GM19468 (cell line): ENCODE results near the gene DRC1.
"Not testable (repeated sequence)": the region's sequence is repeated elsewhere in the genome, so short reads cannot be mapped to it uniquely, and the experiment has no call there.

Source experiments
- ATAC-seq: cut with Tn5 transposase; IDR thresholded peaks from one replicate; pipeline ENCODE4 v1.9.1; 2021; ENCODE audit warnings: mild to moderate bottlenecking, moderate library complexity, moderate number of reproducible peaks; ENCODE audit not compliant: unreplicated experiment; ENCODE audit errors: extremely low read depth

Gene DRC1

DNA sequence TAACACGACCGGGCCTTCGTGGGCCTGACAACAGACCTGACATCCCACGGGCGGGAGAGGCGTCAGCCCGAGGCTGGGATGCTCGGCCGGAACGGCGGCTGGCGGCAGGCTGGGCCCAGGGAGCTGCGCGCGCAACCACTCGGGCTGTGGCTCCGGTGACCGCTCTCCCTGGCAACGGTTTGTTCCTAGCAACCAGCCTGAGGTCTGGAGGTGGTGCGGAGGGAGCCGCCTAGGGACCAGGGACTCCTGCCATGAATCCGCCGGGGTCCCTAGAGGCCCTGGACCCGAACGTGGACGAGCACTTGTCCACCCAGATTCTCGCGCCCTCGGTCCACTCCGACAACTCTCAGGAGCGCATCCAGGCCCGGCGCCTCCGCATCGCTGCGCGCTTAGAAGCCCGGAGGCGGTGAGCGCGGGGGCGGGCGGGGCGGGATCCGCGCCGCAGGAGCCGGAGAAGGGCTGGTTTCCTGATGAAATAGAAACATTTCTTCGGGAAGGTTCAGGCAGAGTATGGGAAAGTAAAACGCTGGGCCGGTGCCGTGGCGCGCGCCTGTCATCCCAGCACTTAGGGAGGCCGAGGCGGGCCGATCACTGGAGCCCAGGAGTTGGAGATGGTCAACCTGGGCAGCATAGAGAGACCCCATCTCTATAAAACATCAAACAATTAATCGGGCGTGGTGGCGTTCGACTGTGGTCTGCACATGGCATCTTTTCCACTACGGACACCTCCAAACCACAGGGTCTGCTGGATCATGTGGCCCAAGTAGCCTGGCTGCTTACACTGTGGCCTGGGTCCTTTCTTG is at the start of gene DRC1:
Gene DRC1, plus strand, starts transcription at position 182 of the 803 bp plus-strand sequence. Its CDS starts 70 bp downstream, at position 252.
- ATAC-seq: no peak

DNA sequence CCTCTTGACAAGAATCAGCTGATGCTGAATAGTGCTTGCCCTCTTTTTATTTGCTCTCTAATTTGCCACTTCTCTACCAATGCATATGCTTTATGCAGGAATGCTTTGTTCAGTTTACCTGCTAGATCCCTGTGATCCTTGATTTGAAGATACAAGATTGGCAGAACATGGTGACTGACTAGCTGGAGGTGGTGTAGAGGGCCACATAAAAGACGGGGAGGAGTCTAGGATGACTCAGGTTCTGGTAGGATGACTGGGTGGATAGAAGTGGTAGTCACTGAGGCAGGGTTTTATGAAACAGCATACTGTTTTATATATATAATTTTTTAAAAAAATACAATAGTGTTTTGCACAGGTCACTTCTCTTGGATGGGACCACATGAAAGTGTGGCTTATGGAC is 48.8 kb upstream of the DRC1 start:
- ATAC-seq: no peak

DNA sequence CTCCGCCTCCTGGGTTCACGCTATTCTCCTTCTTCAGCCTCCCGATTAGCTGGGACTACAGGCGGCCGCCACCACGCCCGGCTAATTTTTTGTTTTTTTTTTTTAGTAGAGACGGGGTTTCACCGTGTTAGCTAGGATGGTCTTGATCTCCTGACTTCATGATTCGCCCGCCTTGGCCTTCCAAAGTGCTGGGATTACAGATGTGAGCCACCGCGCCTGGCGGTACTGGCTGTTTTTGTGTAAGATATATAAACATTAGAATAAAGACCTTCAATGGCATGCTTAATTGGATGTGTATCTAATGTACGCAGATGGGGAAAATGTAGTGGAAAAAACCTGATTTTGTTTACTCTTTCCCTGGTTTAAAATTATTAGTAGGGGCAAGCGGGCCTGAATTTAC is 47.3 kb upstream of the DRC1 start:
- ATAC-seq: not testable (repeated sequence)

DNA sequence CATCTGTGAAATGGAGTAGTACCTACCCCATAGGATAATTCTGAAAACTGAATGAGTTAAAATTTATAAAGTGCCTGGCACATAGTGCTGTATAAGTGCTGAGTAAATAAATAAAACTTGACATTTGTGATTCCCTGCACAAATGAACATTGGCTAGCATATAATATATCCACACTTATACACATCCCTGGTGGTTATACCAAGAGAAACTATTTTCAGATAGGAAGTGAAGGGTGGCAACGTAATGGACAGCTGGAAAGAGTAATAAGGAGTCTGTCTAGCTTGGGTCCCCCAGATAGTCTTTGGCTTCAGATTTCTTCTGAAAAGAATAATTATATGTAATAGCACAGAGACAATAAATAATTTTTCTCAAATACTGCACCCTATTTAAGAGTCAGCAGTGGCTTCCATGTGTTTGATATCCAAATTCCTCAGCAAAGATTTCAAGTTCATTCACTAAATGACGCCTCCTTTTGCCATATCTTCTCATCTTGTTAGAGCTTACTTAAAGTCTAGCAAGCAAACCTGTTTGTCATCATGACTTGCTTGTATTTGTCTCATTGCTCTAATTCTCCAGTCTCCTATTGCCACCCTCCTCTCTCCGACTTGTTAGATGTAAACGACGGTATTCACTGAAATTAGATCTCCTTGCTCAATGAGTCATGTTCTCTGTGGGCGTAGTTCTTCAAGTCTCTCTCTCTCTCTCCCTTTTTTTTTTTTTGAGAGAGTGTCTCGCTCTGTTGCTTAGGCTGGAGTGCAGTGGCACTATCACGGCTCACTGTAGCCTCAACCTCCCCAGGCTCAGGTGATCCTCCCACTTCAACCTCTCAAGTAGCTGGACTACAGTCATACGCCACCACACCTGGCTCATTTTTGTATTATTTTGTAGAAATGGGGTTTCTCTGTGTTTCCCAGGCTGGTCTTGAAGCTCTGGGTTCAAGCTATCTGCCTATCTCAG is 46.4 kb upstream of the DRC1 start:
- ATAC-seq: no peak

DNA sequence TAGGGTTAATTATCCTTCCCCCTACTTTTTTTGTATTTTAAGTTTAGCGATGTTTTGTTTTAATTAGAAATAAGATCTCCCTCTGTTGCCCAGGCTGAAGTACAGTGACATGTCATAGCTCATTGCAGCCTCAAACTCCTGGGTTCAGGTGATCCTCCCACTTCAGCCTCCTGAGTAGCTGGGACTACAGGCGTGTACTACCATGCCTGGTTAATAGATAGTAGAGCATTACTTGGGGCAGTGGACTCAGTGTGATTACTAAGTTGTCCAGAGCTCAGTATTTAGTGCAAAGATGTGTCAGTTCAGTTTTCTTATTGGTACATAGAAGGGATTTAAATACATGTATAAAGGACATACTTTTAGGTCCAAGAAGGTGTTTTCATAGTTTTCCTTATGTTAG is 45.6 kb upstream of the DRC1 start:
- no peak for ATAC-seq

DNA sequence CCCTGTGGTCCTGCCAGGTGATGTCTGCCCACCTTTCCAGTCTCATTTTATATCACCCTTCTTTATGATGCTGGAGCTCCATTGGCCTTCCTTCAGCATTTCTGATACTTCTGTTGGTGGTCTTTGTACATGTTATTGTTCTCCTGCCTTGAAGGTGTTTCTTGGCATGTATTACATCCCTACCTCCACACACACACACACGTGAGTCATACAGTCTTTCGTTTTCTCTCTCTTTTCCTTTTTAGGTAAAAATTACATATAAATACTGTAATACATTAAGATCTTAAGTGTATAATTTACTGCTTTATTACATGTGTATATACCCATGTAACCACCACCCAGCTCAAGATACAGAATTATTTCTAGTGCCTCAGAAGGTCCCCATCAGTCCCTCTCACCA is 44.9 kb upstream of the DRC1 start:
- no peak for ATAC-seq

DNA sequence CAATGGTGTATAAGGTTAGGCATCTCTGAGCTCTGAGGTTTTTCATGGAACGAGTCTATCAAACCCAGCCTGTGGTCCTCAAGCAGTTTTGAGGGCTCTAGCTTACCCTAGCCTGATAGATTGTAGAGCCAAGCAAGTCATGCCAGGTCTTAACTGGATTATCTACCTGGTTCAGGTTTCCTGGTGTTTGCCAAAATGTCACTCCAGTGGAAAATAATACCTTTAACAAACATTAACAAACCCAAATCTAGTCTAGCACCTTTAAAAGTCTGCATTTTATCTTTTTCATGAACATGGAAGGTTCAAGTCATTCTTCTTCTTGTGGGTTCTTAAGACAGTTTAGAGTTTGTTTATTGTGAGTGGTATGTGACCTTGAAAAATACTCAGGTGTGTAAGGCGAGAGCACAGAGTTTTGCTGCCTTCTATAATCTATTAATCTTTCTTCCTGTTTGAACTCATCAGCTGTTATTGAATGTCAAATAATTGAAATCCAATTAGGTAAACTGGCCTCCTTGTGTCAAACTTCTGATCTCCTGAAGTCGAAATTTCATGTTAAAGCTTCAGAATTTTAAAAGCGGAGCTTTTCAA is 41.7 kb upstream of the DRC1 start:
- ATAC-seq: no peak

DNA sequence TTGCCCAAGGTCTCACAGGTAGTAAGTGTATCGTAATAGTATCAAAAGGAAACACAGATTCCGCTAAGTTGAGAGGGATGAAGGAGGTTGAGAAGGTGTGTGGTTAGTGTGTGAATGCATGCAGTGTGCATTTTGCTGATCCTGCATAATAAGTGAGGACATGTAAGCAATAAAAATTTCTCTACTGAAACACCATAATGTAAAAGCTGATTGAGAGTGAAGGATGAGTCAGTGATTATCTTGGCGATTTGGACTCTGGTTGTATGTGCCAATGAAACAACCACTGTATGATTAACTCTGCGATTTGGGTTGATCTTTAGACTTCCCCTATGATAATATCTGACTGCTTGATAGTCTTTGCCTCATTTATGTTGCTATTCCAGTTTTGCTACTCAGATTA is 38.4 kb upstream of the DRC1 start:
- no peak for ATAC-seq

DNA sequence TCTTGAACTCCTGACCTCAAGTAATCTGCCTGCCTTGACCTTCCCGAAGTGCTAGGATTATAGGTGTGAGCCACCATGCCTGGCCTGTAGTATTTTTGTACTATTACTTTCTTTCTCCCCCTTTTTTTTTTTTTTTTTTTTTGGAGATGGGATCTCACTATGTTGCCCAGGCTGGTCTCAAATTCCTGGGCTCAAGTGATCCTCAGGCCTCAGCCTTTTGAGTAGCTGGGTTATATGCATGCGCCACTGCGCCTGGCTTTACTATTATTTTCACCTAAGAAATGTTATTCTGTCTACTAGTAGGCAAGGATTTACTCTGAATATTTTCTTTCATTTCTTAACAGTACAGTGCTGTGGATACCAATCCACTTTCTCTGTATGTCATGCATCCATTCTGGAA is 37.8 kb upstream of the DRC1 start:
- ATAC-seq: no peak

DNA sequence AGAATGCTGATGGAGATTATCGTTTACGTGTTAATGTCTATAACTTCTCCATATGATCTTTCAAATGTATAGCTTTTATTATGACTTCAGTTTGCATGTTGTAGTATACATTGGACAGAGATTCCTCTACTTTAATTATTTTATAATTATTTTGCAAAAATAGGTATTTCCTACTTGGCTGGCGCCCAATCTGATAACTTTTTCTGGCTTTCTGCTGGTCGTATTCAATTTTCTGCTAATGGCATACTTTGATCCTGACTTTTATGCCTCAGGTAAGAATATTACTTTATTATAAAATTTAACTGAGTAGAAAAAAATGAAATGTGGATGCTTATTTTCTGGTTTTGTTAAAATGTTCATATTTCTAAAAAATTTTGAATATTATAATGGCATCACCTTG is 37.1 kb upstream of the DRC1 start:
- ATAC-seq: no peak

DNA sequence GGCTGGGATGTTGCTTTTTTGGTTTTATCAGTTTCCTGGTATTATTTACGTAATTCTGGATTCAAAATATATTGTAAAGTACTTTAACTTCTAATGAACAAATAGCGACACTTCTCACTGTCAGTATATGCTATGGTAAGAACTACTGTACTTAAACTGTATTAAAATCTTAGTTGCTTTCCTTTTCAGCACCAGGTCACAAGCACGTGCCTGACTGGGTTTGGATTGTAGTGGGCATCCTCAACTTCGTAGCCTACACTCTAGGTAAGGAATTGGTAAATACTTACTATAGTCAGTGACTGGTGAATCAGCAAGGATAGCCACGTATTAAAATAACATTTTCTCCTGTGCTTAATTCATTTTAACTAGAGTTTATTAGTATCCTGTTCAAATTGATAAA is 34.8 kb upstream of the DRC1 start:
- ATAC-seq: no peak

DNA sequence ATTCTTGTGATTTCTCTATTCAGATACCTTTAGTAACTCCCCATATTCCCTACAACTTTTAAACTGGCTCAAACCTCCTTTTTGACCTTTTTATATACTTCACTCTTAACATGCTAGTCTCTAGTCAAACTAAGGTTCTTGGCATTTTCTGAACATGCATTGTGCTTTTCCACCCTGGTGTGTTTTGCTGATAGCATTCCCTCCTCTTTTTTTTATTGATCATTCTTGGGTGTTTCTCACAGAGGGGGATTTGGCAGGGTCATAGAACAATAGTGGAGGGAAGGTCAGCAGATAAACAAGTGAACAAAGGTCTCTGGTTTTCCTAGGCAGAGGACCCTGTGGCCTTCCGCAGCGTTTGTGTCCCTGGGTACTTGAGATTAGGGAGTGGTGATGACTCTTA is 32.1 kb upstream of the DRC1 start:
- ATAC-seq: not testable (repeated sequence)

DNA sequence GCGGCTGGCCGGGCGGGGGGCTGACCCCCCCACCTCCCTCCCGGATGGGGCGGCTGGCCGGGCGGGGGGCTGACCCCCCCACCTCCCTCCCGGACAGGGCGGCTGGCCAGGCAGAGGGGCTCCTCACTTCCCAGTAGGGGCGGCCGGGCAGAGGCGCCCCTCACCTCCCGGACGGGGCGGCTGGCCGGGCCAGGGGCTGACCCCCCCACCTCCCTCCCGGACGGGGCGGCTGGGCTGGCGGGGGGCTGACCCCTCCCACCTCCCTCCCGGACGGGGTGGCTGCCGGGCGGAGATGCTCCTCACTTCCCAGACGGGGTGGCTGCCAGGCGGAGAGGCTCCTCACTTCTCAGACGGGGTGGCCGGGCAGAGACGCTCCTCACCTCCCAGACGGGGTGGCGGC is 30.8 kb upstream of the DRC1 start:
- not testable (repeated sequence) for ATAC-seq

DNA sequence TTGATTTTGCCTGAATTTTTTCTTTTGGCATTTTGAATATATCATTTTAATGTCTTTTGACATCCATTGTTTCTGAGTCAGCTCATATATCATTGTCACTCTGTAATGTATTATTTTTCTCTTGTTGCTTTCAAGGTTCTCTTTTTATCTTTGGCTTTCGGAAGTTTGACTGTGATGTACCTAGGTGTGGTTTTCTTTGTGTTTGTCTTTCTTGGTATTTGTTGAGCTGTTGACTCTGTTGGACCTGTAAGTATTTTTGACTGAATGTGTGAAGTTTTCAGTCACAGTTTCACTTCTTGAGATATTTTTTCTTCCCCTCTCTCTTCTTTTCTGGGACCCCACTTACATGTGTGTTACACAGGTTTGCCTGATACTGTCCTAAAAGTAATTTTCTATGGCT is 24.9 kb upstream of the DRC1 start:
- no peak for ATAC-seq

DNA sequence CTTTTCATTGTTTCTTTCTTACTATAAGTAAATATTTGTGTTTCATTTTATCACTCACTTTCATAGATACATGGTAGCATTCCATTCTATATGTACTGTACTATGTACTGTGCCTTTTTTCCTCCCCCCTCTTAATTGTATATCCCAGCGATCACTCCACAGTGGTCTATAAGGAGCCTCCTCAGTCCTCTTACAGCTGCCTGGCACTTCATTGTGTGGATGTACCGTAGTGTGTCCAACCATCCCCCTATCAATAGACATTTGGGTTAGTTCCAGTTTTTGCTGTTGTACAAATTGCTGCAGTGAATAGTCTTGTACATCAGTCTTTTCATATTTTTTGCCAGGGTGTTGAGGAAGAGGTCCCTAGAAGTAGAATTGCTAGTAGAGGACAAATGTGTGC is 21.4 kb upstream of the DRC1 start:
- no peak for ATAC-seq

DNA sequence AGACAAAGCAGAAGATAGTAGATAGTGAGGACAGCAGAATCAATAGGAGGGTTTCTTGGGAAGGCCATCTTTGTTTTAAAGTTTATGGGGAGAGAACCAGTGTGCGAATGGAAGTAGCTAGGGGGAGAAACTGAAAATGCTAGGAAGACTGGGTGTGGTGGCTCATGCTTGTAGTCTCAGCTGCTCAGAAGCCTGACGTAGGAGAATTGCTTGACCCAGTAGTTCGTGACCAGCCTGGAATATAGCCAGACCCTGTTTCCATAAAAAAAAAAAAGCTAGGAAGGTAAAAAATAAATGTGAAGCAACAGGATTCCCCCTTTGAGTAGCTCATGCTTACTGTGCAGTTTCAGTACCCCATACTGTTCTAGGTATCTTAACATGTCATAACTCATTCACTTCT is 19.2 kb upstream of the DRC1 start:
- ATAC-seq: no peak

DNA sequence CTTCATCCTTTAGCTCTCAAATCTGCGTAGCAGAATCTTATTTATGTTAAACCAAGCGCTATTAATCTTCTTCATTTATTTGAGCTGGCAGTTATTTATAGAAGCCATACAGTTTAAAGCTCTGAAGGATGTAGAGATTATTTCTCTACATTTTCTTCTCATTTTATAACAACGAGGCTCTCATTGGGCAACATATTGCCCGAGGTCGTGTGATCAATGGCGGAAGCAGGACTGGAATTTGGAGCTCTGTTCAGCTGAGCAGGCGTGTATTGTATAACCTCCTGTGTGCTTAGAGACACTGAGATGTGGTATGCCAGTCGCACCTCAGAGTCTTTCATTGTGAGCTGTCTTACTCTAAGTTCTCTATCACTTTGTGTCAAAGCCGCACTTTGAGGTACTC is 17.5 kb upstream of the DRC1 start:
- no peak for ATAC-seq

DNA sequence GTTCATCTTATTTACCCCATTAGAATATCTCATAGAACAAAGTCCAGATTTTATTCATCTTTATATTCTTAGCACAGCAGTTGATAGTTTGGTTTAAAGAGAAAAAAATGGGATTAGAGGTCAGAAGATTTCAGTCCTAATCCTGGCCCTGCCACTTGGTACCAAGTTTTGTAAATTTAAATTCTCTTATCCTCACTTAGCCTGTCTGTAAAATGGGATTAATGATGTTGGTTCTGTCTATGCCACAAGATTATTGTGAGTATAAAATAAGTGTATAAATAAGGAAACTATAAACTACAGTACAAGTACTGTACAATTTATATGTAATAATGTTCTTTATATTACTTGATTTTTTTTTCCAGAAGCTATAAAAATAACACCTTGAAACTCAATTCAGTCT is 17.1 kb upstream of the DRC1 start:
- no peak for ATAC-seq

DNA sequence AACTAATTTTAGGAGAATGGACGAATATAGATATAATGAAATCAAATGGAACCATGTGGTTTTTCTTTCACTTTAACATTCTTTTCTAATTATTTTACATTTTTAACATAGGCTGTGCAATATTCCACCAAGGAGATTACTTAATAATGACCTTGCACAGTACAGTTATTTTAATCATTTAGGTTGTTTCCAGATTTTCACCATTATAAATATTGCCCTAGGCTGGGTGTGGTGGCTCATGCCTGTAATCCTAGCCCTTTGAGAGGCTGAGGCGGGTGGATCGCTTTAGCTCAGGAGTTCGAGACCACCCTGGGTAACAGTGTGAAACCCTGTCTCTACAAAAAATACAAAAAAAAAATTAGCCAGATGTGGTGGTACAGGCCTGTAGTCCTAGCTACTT is 14.5 kb upstream of the DRC1 start:
- ATAC-seq: no peak

DNA sequence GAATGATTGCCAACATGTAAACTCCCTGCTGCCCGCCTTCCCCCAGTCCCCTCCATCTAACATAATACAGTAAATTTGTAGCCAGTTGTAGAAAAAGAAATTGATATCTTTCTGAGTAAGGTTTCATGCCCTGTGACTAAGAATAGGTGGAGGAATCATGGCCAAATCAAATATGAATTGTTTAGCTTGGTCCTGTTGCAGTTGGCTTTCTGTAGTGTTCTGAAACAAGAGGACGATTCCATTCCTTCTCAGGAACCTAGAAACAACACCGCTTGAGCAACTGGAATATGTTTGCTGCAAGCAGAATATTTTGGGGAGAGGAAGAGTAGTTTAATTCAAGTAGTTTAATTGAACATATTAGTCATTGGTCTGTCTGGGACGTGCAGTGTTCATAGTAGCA is 7.0 kb upstream of the DRC1 start:
- no peak for ATAC-seq

DNA sequence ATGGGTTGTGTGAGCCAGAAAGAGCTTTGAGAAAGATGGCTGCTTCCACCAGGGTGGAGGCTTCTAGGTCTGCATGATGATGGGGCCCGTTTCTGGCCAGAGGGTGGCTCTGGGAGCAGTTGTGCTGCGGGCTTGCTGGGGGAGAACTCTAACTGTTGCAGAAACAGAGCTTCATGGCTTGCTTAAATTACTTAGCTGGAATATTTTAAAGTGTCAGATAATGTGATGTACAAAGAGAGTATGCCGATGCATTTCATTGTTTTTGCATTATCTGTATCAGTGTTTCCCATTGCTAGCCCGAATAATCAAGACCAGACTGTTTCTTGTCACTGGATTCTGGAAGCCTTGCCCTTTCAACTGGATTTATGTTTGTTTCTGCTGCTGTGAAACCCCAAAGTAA is 6.3 kb upstream of the DRC1 start:
- no peak for ATAC-seq
